GM23338 (cell line): ENCODE results near the gene LRRC3B. TPM values are rescaled to one million over a fixed set of nuclear protein-coding genes. Genes with fewer than 3 reads are reported as not detected.

Experiments
- ATAC-seq: fragments of 200-7000 bp; cut with Tn5 transposase; 3 replicates; pipeline ENCODE4 v1.9.1; 2020
- DNase-seq: peaks from one replicate; pipeline ENCODE4 v3.0.0-alpha.2; 2015; ENCODE audit warnings: low spot score
- H2AFZ ChIP-seq: fragments of 200-600 bp; sonication (generic); 2 replicates; pipeline ENCODE4 v1.8.0; 2016; ENCODE audit warnings: antibody characterized with exemption, mild to moderate bottlenecking, moderate library complexity
- H3F3A ChIP-seq: fragments of 200-600 bp; sonication (generic); replicated peaks from 2 replicates; pipeline ENCODE4 v1.8.0; 2017; ENCODE audit warnings: antibody characterized with exemption, mixed run types, low read depth
- H3K27ac ChIP-seq: fragments of 200-600 bp; sonication (generic); 2 replicates; pipeline ENCODE4 v1.6.1; 2016; ENCODE audit warnings: low read depth
- H3K27me3 ChIP-seq: fragments of 200-600 bp; sonication (generic); 2 replicates; pipeline ENCODE4 v1.8.0; 2016; ENCODE audit warnings: mild to moderate bottlenecking, mixed run types, moderate library complexity; ENCODE audit not compliant: insufficient read depth
- H3K36me3 ChIP-seq: fragments of 200-600 bp; sonication (generic); 2 replicates; pipeline ENCODE4 v1.8.0; 2016; ENCODE audit warnings: mild to moderate bottlenecking; ENCODE audit not compliant: insufficient read depth
- H3K4me1 ChIP-seq: fragments of 200-600 bp; sonication (generic); 2 replicates; pipeline ENCODE4 v1.8.0; 2016; ENCODE audit warnings: mild to moderate bottlenecking, moderate library complexity; ENCODE audit not compliant: insufficient read depth
- H3K4me2 ChIP-seq: fragments of 200-600 bp; sonication (generic); 2 replicates; pipeline ENCODE4 v1.7.1; 2017; ENCODE audit warnings: mixed run types
- H3K4me3 ChIP-seq: fragments of 200-600 bp; sonication (generic); 2 replicates; pipeline ENCODE4 v1.6.1; 2016; ENCODE audit warnings: mixed run types
- H3K79me2 ChIP-seq: fragments of 200-600 bp; sonication (generic); replicated peaks from 2 replicates; pipeline ENCODE4 v1.8.0; 2017; ENCODE audit warnings: mild to moderate bottlenecking; ENCODE audit not compliant: insufficient read depth
- H3K9me2 ChIP-seq: fragments of 200-600 bp; sonication (generic); 2 replicates; pipeline ENCODE4 v1.8.0; 2017; ENCODE audit not compliant: insufficient read depth
- H4K20me1 ChIP-seq: fragments of 200-600 bp; sonication (generic); replicated peaks from 2 replicates; pipeline ENCODE4 v1.8.0; 2017; ENCODE audit warnings: mild to moderate bottlenecking; ENCODE audit not compliant: insufficient read depth
- H3K27ac Mint-ChIP-seq: 2 replicates; pipeline ENCODE4 v1.8.0; 2020; ENCODE audit warnings: inconsistent platforms, mild to moderate bottlenecking, moderate library complexity, mixed read lengths
- H3K27me3 Mint-ChIP-seq: 3 replicates; pipeline ENCODE4 v1.8.0; 2022; ENCODE audit warnings: low read depth, mild to moderate bottlenecking, moderate library complexity, mixed read lengths, inconsistent platforms; ENCODE audit not compliant: insufficient read depth, poor library complexity
- H3K36me3 Mint-ChIP-seq: 3 replicates; pipeline ENCODE4 v1.8.0; 2021; ENCODE audit warnings: low read depth, mild to moderate bottlenecking, inconsistent platforms, moderate library complexity, mixed read lengths
- H3K4me1 Mint-ChIP-seq: 3 replicates; pipeline ENCODE4 v1.8.0; 2020; ENCODE audit warnings: mild to moderate bottlenecking, inconsistent platforms, mixed read lengths
- H3K4me3 Mint-ChIP-seq: 3 replicates; pipeline ENCODE4 v1.8.0; 2021; ENCODE audit warnings: moderate library complexity, mild to moderate bottlenecking, inconsistent platforms, mixed read lengths
- H3K9me3 Mint-ChIP-seq: 3 replicates; pipeline ENCODE4 v1.8.0; 2020; ENCODE audit warnings: moderate library complexity, mild to moderate bottlenecking, inconsistent platforms, mixed read lengths
- CTCF ChIP-seq, 2 experiments: fragments of 200-600 bp in 1 of 2; sonication (generic) in 1 of 2; conservative IDR thresholded peaks; 2 replicates each; pipeline versions ENCODE4 v1.5.1 to v1.6.1; 2016 to 2017; ENCODE audit warnings: antibody characterized with exemption in 2 of 2, low read depth in 2 of 2, mild to moderate bottlenecking in 2 of 2, moderate library complexity in 1 of 2
- JUNB ChIP-seq: IDR thresholded peaks from one replicate; pipeline ENCODE4 v1.6.1; 2016; ENCODE audit warnings: antibody characterized with exemption; ENCODE audit not compliant: unreplicated experiment
- polyA plus RNA-seq: library from polyadenylated mRNA; unstranded; fragments of >200 nt; fragmentation: Nextera tagmentation; extraction: Ambion mirVana; gene quantifications from 2 replicates; pipeline ENCODE4 v1.2.1, GENCODE V29; 2016
- total RNA-seq: library from RNA; depleted of rRNA; stranded (reverse); fragments of >200 nt; shearing (Covaris generic); gene quantifications from 2 replicates; pipeline ENCODE4 v1.2.3, GENCODE V29; 2014
- TF ChIP-seq, protein P1 (sequence below): IDR thresholded peaks from one replicate; pipeline ENCODE4 v1.6.1; 2018; ENCODE audit warnings: antibody characterized with exemption; ENCODE audit not compliant: unreplicated experiment
- TF ChIP-seq, protein P2 (sequence below): fragments of 250-450 bp; sonication (Bioruptor Pico); IDR thresholded peaks from 2 replicates; pipeline ENCODE4 v1.5.0; 2020; ENCODE audit warnings: mild to moderate bottlenecking, moderate library complexity

The LRRC3B gene
- total and polyA plus RNA-seq, 2 experiments from 2014 or later: 7.1 to 13.2 TPM

- DNase-seq (no peak), ATAC-seq (no peak)
- no peak overlapping the region for H3K27ac Mint-ChIP-seq
- peaks cover 14% of the 10 kb centered on the region for H3K9me2 ChIP-seq
- H3K27me3 Mint-ChIP-seq: peaks cover 3% of the 10 kb centered on the region
- no peaks in the 10 kb centered on the region for H3K79me2 ChIP-seq
- H3K4me2 ChIP-seq: no peak overlapping the region
- no peaks in the 10 kb centered on the region for H3K36me3 ChIP-seq
- no peak overlapping the region for H3K4me3 ChIP-seq
- no peak overlapping the region for H2AFZ ChIP-seq
- H3F3A ChIP-seq: no peaks in the 10 kb centered on the region
- H3K4me1 Mint-ChIP-seq: no peaks in the 10 kb centered on the region
- no peak overlapping the region for H3K27ac ChIP-seq
- no peak overlapping the region for H3K4me3 Mint-ChIP-seq
- H3K9me3 Mint-ChIP-seq: no peaks in the 10 kb centered on the region
- H3K36me3 Mint-ChIP-seq: no peaks in the 10 kb centered on the region
- H3K27me3 ChIP-seq: no peaks in the 10 kb centered on the region
- TF ChIP-seq JUNB (no peak), CTCF (conservative IDR thresholded peaks at IDR 0.05; ENCODE audit: low read depth in 2 of 2) (no peak)
- TF ChIP-seq, protein P1, sequence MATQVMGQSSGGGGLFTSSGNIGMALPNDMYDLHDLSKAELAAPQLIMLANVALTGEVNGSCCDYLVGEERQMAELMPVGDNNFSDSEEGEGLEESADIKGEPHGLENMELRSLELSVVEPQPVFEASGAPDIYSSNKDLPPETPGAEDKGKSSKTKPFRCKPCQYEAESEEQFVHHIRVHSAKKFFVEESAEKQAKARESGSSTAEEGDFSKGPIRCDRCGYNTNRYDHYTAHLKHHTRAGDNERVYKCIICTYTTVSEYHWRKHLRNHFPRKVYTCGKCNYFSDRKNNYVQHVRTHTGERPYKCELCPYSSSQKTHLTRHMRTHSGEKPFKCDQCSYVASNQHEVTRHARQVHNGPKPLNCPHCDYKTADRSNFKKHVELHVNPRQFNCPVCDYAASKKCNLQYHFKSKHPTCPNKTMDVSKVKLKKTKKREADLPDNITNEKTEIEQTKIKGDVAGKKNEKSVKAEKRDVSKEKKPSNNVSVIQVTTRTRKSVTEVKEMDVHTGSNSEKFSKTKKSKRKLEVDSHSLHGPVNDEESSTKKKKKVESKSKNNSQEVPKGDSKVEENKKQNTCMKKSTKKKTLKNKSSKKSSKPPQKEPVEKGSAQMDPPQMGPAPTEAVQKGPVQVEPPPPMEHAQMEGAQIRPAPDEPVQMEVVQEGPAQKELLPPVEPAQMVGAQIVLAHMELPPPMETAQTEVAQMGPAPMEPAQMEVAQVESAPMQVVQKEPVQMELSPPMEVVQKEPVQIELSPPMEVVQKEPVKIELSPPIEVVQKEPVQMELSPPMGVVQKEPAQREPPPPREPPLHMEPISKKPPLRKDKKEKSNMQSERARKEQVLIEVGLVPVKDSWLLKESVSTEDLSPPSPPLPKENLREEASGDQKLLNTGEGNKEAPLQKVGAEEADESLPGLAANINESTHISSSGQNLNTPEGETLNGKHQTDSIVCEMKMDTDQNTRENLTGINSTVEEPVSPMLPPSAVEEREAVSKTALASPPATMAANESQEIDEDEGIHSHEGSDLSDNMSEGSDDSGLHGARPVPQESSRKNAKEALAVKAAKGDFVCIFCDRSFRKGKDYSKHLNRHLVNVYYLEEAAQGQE: no peak
- TF ChIP-seq, protein P2, sequence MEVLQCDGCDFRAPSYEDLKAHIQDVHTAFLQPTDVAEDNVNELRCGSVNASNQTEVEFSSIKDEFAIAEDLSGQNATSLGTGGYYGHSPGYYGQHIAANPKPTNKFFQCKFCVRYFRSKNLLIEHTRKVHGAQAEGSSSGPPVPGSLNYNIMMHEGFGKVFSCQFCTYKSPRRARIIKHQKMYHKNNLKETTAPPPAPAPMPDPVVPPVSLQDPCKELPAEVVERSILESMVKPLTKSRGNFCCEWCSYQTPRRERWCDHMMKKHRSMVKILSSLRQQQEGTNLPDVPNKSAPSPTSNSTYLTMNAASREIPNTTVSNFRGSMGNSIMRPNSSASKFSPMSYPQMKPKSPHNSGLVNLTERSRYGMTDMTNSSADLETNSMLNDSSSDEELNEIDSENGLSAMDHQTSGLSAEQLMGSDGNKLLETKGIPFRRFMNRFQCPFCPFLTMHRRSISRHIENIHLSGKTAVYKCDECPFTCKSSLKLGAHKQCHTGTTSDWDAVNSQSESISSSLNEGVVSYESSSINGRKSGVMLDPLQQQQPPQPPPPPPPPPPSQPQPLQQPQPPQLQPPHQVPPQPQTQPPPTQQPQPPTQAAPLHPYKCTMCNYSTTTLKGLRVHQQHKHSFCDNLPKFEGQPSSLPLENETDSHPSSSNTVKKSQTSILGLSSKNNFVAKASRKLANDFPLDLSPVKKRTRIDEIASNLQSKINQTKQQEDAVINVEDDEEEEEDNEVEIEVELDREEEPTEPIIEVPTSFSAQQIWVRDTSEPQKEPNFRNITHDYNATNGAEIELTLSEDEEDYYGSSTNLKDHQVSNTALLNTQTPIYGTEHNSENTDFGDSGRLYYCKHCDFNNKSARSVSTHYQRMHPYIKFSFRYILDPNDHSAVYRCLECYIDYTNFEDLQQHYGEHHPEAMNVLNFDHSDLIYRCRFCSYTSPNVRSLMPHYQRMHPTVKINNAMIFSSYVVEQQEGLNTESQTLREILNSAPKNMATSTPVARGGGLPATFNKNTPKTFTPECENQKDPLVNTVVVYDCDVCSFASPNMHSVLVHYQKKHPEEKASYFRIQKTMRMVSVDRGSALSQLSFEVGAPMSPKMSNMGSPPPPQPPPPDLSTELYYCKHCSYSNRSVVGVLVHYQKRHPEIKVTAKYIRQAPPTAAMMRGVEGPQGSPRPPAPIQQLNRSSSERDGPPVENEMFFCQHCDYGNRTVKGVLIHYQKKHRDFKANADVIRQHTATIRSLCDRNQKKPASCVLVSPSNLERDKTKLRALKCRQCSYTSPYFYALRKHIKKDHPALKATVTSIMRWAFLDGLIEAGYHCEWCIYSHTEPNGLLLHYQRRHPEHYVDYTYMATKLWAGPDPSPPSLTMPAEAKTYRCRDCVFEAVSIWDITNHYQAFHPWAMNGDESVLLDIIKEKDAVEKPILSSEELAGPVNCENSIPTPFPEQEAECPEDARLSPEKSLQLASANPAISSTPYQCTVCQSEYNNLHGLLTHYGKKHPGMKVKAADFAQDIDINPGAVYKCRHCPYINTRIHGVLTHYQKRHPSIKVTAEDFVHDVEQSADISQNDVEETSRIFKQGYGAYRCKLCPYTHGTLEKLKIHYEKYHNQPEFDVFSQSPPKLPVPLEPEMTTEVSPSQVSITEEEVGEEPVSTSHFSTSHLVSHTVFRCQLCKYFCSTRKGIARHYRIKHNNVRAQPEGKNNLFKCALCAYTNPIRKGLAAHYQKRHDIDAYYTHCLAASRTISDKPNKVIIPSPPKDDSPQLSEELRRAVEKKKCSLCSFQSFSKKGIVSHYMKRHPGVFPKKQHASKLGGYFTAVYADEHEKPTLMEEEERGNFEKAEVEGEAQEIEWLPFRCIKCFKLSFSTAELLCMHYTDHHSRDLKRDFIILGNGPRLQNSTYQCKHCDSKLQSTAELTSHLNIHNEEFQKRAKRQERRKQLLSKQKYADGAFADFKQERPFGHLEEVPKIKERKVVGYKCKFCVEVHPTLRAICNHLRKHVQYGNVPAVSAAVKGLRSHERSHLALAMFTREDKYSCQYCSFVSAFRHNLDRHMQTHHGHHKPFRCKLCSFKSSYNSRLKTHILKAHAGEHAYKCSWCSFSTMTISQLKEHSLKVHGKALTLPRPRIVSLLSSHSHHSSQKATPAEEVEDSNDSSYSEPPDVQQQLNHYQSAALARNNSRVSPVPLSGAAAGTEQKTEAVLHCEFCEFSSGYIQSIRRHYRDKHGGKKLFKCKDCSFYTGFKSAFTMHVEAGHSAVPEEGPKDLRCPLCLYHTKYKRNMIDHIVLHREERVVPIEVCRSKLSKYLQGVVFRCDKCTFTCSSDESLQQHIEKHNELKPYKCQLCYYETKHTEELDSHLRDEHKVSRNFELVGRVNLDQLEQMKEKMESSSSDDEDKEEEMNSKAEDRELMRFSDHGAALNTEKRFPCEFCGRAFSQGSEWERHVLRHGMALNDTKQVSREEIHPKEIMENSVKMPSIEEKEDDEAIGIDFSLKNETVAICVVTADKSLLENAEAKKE (CRISPR knock-in tag): no peak
- no peaks in the 10 kb centered on the region for H3K4me1 ChIP-seq
- no peaks in the 10 kb centered on the region for H4K20me1 ChIP-seq
These were observed 32.9 kb upstream of the LRRC3B start for GRCh38 chr3:26589678-26590077.
